HEK293T (cell line): ENCODE results near the gene THAP4.

ENCODE experiments used
- CTCF ChIA-PET: fragments of 350-600 bp; formaldehyde crosslinking; extraction: SDS; loops from one replicate; lab custom pipeline; 2021; ENCODE audit warnings: antibody characterized with exemption, inconsistent platforms; lab: Yijun Ruan, JAX
- POLR2A ChIA-PET: fragments of 350-600 bp; formaldehyde crosslinking; extraction: SDS; loops from one replicate; lab custom pipeline; 2020; ENCODE audit warnings: antibody characterized with exemption, inconsistent platforms; lab: Yijun Ruan, JAX
- DNase-seq: peaks from one replicate; pipeline ENCODE4 v3.0.0; 2012; ENCODE audit warnings: mixed read lengths; ENCODE audit errors: extremely low spot score
- ARNT ChIP-seq: fragments of 450-650 bp; IDR thresholded peaks from 2 replicates; pipeline ENCODE4 v1.6.1; 2017; ENCODE audit warnings: mild to moderate bottlenecking
- BHLHE40 ChIP-seq: fragments of 450-650 bp; IDR thresholded peaks from 2 replicates; pipeline ENCODE4 v1.6.1; 2016; ENCODE audit warnings: mild to moderate bottlenecking, moderate library complexity, borderline replicate concordance
- CTBP1 ChIP-seq: fragments of 450-650 bp; IDR thresholded peaks from 2 replicates; pipeline ENCODE4 v1.6.1; 2016; ENCODE audit warnings: borderline replicate concordance
- ELF4 ChIP-seq: fragments of 450-650 bp; IDR thresholded peaks from 2 replicates; pipeline ENCODE4 v1.6.1; 2017; ENCODE audit warnings: antibody characterized with exemption
- FOXA1 ChIP-seq: fragments of 450-650 bp; IDR thresholded peaks from 2 replicates; pipeline ENCODE4 v1.6.1; 2016; ENCODE audit warnings: mild to moderate bottlenecking
- FOXK2 ChIP-seq: fragments of 450-650 bp; IDR thresholded peaks from 2 replicates; pipeline ENCODE4 v1.6.1; 2016; ENCODE audit warnings: mild to moderate bottlenecking
- FOXM1 ChIP-seq: fragments of 450-650 bp; IDR thresholded peaks from 2 replicates; pipeline ENCODE4 v1.6.1; 2017; ENCODE audit warnings: mild to moderate bottlenecking, borderline replicate concordance
- HDGF ChIP-seq: fragments of 450-650 bp; IDR thresholded peaks from 2 replicates; pipeline ENCODE4 v1.6.1; 2017; ENCODE audit warnings: antibody characterized with exemption, borderline replicate concordance
- L3MBTL2 ChIP-seq: fragments of 450-650 bp; conservative IDR thresholded peaks from 2 replicates; pipeline ENCODE4 v1.6.1; 2016; ENCODE audit warnings: mild to moderate bottlenecking
- LEF1 ChIP-seq: fragments of 450-650 bp; IDR thresholded peaks from 2 replicates; pipeline ENCODE4 v1.6.1; 2017; ENCODE audit warnings: mild to moderate bottlenecking, borderline replicate concordance
- NFRKB ChIP-seq: fragments of 450-650 bp; IDR thresholded peaks from 2 replicates; pipeline ENCODE4 v1.6.1; 2016; ENCODE audit warnings: mild to moderate bottlenecking, moderate library complexity
- PKNOX1 ChIP-seq: fragments of 450-650 bp; IDR thresholded peaks from 2 replicates; pipeline ENCODE4 v1.6.1; 2016
- SP1 ChIP-seq: fragments of 450-650 bp; IDR thresholded peaks from 2 replicates; pipeline ENCODE4 v1.6.1; 2017
- SUZ12 ChIP-seq: fragments of 450-650 bp; IDR thresholded peaks from 2 replicates; pipeline ENCODE4 v1.6.1; 2016; ENCODE audit warnings: mild to moderate bottlenecking
- TARDBP ChIP-seq: fragments of 450-650 bp; IDR thresholded peaks from 2 replicates; pipeline ENCODE4 v1.6.1; 2016
- ZNF384 ChIP-seq: fragments of 450-650 bp; IDR thresholded peaks from 2 replicates; pipeline ENCODE4 v1.6.1; 2016

Gene THAP4

GRCh38 chr2:241657786-241658254, 20.9 kb upstream of the THAP4 start:
- POLR2A ChIA-PET: interaction anchor here (1.4 to 1.8 kb wide), 2 partner anchors 29 to 343 kb away, joined by 3 to 5 read pairs; partner anchors contain the start of gene DTYMK
- TF ChIP-seq SUZ12 (no peak), ELF4 (no peak), FOXK2 (no peak), ZNF384 (no peak), TARDBP (no peak), FOXA1 (no peak), LEF1 (no peak), BHLHE40 (no peak), NFRKB (no peak), PKNOX1 (no peak), CTBP1 (no peak), ARNT (no peak), HDGF (no peak), L3MBTL2 (no peak)
- no peak for DNase-seq
- CTCF ChIA-PET: no interaction called here

- no peak for TF ChIP-seq NFRKB
- no peak for TF ChIP-seq SP1
- TF ChIP-seq LEF1: no peak
- no peak for TF ChIP-seq SUZ12
- no peak for TF ChIP-seq FOXM1
- TF ChIP-seq FOXK2: no peak
- TF ChIP-seq ARNT: no peak
- TF ChIP-seq HDGF: no peak
- TF ChIP-seq ZNF384: no peak
- no peak for TF ChIP-seq PKNOX1
- no peak for TF ChIP-seq TARDBP
- TF ChIP-seq ELF4: no peak
- no peak for TF ChIP-seq CTBP1
- TF ChIP-seq BHLHE40: no peak
- no peak for TF ChIP-seq FOXA1
- DNase-seq: no peak
- ChIA-PET POLR2A (no interaction called here), CTCF (no interaction called here)
These were observed 19.3 kb upstream of the THAP4 start for GRCh38 chr2:241656190-241656741.

- ChIA-PET POLR2A (no interaction called here), CTCF (no interaction called here)
- TF ChIP-seq HDGF: no peak
- TF ChIP-seq ELF4: no peak
- no peak for TF ChIP-seq L3MBTL2
- TF ChIP-seq FOXM1: no peak
- no peak for TF ChIP-seq FOXK2
- no peak for TF ChIP-seq TARDBP
- no peak for TF ChIP-seq SP1
- TF ChIP-seq CTBP1: no peak
- DNase-seq: no peak
These were observed 18.7 kb upstream of the THAP4 start for GRCh38 chr2:241655516-241656189.

GRCh38 chr2:241654551-241654950, 17.6 kb upstream of the THAP4 start:
- POLR2A ChIA-PET: no interaction called here
- CTCF ChIA-PET: no interaction called here
- TF ChIP-seq SP1: no peak
- TF ChIP-seq PKNOX1: no peak
- no peak for TF ChIP-seq FOXK2
- TF ChIP-seq HDGF: no peak
- TF ChIP-seq BHLHE40: no peak
- no peak for TF ChIP-seq SUZ12
- no peak for TF ChIP-seq FOXA1
- TF ChIP-seq ZNF384: no peak
- TF ChIP-seq L3MBTL2: no peak
- no peak for TF ChIP-seq ELF4
- no peak for TF ChIP-seq TARDBP
- no peak for TF ChIP-seq NFRKB
- no peak for TF ChIP-seq FOXM1
- no peak for TF ChIP-seq LEF1
- TF ChIP-seq ARNT: no peak
- DNase-seq: no peak

- TF ChIP-seq SP1 (no peak), ELF4 (no peak), PKNOX1 (no peak), FOXA1 (no peak), FOXM1 (no peak)
- ChIA-PET CTCF (no interaction called here), POLR2A (no interaction called here)
- DNase-seq: no peak
These were observed 16.3 kb upstream of the THAP4 start for GRCh38 chr2:241653210-241653750.
